ENCODE results near the gene HMGN4. TPM values are rescaled to one million over a fixed set of nuclear protein-coding genes. Genes with fewer than 3 reads are reported as not detected.
"Not testable (repeated sequence)": the region's sequence is repeated elsewhere in the genome, so short reads cannot be mapped to it uniquely, and the experiment has no call there.

Gene HMGN4
- total RNA-seq, 1 donor from 2014 or later, result 37.6 TPM

DNA sequence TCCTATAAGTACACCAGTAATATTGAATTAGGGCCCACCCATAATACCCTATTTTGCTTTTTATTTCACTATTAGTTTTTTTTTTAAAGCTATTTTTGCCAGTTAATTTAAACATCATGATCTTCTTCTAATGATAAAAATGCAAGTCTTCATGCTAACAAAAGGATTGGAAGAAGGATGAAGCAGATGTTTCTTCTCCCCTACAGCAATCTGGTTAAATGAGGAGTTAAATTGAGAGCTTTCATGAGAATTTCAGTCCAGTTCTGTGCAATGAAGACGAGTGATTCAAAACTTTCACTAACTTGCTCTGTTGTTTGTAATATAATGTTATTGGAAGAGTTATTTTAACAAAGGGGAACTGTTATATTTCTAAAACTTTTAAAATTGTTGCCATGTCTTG lies 3.4 kb downstream of the HMGN4 start:
- H3K27me3 Mint-ChIP-seq, result peaks cover 6% of the 10 kb centered on the region
- H3K9me3 Mint-ChIP-seq, result no peaks in the 10 kb centered on the region
- peaks cover 6% of the 10 kb centered on the region for H3K4me1 Mint-ChIP-seq (ENCODE audit: unreplicated experiment)
- TF ChIP-seq, protein P1, sequence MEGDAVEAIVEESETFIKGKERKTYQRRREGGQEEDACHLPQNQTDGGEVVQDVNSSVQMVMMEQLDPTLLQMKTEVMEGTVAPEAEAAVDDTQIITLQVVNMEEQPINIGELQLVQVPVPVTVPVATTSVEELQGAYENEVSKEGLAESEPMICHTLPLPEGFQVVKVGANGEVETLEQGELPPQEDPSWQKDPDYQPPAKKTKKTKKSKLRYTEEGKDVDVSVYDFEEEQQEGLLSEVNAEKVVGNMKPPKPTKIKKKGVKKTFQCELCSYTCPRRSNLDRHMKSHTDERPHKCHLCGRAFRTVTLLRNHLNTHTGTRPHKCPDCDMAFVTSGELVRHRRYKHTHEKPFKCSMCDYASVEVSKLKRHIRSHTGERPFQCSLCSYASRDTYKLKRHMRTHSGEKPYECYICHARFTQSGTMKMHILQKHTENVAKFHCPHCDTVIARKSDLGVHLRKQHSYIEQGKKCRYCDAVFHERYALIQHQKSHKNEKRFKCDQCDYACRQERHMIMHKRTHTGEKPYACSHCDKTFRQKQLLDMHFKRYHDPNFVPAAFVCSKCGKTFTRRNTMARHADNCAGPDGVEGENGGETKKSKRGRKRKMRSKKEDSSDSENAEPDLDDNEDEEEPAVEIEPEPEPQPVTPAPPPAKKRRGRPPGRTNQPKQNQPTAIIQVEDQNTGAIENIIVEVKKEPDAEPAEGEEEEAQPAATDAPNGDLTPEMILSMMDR (conservative IDR thresholded peaks at IDR 0.05), result no peak
- peaks cover 10% of the 10 kb centered on the region for H3K36me3 Mint-ChIP-seq
- no peak overlapping the region for H3K4me3 Mint-ChIP-seq
- no peak for DNase-seq (ENCODE audit: extremely low spot score, unreplicated experiment)
- no peak overlapping the region for H3K27ac Mint-ChIP-seq

DNA sequence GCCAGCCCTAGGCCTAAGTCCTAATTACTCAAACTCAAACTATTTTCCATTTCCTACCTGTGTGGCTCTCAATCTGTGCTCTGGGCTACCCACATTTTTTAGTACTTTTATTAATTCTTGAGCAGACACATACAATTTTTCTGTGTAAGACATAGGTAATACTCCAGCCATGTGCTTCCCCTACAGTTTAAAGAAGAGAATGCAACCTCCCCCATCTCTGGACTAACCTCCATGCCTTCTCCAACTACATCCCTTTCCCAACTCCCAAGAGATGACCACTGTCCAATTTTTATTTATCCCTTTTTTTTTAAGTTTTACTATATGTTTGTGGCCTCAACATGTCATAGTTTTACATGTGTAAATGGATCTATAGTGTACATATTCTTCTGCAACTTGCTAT lies 5.8 kb downstream of the HMGN4 start:
- Mint-ChIP-seq H3K4me3 (no peak overlapping the region), H3K27me3 (no peaks in the 10 kb centered on the region), H3K36me3 (peaks cover 10% of the 10 kb centered on the region), H3K9me3 (no peaks in the 10 kb centered on the region), H3K4me1 (ENCODE audit: unreplicated experiment) (peaks cover 4% of the 10 kb centered on the region), H3K27ac (no peak overlapping the region)
- no peak for DNase-seq (ENCODE audit: extremely low spot score, unreplicated experiment)
- TF ChIP-seq, protein P1 (conservative IDR thresholded peaks at IDR 0.05), result peak; percentile 66

DNA sequence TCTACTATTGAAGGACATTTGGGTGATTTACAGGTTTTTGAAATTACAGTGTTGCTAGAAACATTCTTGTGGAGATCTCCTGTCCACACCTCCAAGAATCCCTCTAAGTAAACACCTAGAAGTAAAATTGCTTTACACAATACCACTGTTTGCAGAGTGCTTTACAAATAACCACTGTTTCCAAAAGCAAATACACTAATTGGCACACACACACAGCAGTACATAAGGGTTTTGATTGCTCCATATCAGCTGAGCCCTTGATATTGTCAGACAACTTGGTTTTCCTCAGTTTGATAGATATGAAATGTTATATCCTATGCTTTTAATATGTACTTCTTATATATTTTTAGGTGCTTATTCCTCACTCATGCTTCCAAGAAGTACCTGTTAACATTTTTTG lies 6.3 kb downstream of the HMGN4 start:
- H3K4me3 Mint-ChIP-seq, result no peak overlapping the region
- no peaks in the 10 kb centered on the region for H3K4me1 Mint-ChIP-seq (ENCODE audit: unreplicated experiment)
- H3K9me3 Mint-ChIP-seq, result no peaks in the 10 kb centered on the region
- peaks cover 10% of the 10 kb centered on the region for H3K36me3 Mint-ChIP-seq
- no peak overlapping the region for H3K27ac Mint-ChIP-seq
- H3K27me3 Mint-ChIP-seq, result no peaks in the 10 kb centered on the region
- TF ChIP-seq, protein P1 (conservative IDR thresholded peaks at IDR 0.05), result no peak
- DNase-seq (ENCODE audit: extremely low spot score, unreplicated experiment), result no peak

DNA sequence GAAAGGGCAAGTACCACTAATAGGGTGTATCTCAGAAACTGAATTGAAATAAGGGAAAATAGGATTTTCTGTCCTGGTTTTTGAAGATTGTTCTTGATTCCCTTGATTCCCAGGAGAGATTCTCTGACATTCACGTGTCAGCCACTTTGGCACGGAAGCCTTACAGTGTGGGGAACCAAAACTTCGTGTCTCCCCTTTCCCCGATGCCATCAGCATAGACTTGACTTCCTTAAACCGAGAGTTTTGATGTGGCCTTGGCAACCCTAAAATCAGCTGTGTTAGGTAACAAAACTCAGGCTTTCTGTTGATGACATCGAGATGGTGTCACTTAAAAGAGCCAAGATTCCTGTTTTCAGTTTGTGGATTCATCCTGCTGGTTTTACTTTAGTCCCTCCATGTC lies 7.5 kb downstream of the HMGN4 start:
- Mint-ChIP-seq H3K27ac (no peak overlapping the region), H3K9me3 (no peaks in the 10 kb centered on the region), H3K4me1 (ENCODE audit: unreplicated experiment) (no peaks in the 10 kb centered on the region), H3K27me3 (no peaks in the 10 kb centered on the region), H3K4me3 (no peak overlapping the region), H3K36me3 (peaks cover 10% of the 10 kb centered on the region)
- TF ChIP-seq, protein P1 (conservative IDR thresholded peaks at IDR 0.05), result no peak
- DNase-seq (ENCODE audit: extremely low spot score, unreplicated experiment), result no peak

DNA sequence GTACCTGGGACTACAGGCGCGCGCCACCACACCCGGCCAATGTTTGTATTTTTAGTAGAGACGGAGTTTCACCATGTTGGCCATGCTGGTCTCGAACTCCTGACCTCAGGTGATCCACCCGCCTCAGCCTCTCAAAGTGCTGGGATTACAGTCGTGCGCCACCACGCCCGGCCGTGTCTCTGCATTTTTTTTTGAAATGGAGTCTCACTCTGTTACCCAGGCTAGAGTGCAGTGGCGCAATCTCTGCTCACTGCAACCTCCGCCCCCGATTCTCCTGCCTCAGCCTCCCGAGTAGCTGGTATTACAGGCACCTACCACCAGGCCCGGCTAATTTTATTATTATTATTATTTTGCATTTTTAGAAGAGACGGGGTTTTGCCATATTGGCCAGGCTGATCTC lies 9.2 kb downstream of the HMGN4 start:
- H3K9me3 Mint-ChIP-seq; H3K4me3 Mint-ChIP-seq; H3K27me3 Mint-ChIP-seq; H3K27ac Mint-ChIP-seq; H3K4me1 Mint-ChIP-seq (ENCODE audit: unreplicated experiment); DNase-seq (ENCODE audit: extremely low spot score, unreplicated experiment): not testable (repeated sequence)
- peaks cover 10% of the 10 kb centered on the region for H3K36me3 Mint-ChIP-seq

DNA sequence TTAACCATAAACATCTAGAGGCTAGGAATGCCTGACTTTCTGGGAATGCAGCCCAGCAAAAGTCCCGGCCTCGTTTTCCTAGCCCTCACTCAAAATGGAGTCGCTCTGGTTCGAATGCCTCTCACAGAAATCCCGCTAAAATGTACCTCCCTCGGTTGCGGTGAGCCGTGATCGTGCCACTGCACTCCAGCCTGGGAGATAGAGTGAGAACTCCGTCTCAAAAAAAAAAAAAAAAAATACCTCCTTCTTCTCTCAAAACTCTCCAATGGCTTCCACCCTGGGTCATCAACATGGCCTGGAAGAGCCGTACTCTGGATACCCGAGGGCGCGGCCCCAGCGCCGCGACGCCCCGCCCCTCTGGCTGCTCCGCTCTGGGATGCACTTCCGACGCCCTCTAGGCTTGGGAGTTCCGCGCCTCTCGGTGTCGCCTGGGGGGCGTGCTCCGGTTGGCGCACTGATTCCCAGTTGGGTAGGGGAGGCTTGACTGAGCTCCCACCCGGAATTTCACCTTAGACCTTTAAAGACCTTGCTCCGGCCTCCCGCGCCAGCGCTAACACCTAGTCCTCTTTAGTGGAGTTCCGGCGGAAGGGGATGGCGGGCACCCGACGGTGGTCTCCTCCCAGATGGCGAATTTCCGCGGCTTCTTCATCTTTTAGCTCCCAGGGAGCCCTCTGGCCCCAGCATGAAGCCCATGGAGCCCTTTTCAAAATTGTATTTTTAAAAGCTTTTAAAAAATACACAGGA lies 12.3 kb downstream of the HMGN4 start:
- peak; percentile 76 for DNase-seq (ENCODE audit: extremely low spot score, unreplicated experiment)
- no peak overlapping the region for H3K4me3 Mint-ChIP-seq
- no peaks in the 10 kb centered on the region for H3K36me3 Mint-ChIP-seq
- H3K9me3 Mint-ChIP-seq, result no peaks in the 10 kb centered on the region
- TF ChIP-seq, protein P1 (conservative IDR thresholded peaks at IDR 0.05), result no peak
- H3K4me1 Mint-ChIP-seq (ENCODE audit: unreplicated experiment), result no peaks in the 10 kb centered on the region
- H3K27me3 Mint-ChIP-seq, result no peaks in the 10 kb centered on the region
- H3K27ac Mint-ChIP-seq, result peak overlapping the region; percentile 42

Data from type B pancreatic cell (in vitro differentiated cells).